GM12801 (cell line): ENCODE measurements around the gene IFI27L1.

Source experiments
- TF ChIP-seq, protein P1 (sequence below): IDR thresholded peaks from one replicate; pipeline ENCODE4 v1.5.1; 2011; ENCODE audit warnings: control low read depth; ENCODE audit not compliant: insufficient read length; ENCODE audit errors: extremely low read depth

Gene IFI27L1

DNA sequence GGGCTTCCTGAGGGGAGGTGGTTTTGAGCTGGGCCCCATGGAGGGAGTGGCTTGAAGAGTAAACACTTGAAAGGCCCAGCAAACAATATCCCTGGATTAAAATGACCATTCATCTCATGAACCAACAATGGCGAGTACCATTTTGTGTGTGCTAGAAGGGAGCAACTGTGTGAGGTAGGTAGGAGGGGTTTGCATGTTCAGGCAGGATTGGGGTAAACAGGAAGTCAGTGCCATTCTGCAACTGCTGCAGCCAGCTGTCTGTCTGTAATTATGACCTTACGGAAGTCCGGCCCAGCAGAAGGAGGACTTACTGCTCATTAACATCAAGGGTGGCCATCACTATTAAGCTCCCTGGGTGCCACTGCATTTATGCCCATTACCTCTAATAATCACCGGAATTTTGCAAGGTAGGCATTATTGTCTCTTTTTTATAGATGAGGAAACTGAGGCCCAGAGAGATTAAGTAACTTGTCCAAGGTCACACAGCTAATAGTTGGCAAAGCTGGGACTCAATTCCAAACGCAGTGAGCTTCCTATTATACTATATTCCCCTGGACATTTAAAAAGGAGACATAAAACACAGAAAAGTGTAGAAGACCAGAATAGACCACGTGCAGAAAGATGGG, 64.9 kb downstream of the IFI27L1 start:
- TF ChIP-seq, protein P1, sequence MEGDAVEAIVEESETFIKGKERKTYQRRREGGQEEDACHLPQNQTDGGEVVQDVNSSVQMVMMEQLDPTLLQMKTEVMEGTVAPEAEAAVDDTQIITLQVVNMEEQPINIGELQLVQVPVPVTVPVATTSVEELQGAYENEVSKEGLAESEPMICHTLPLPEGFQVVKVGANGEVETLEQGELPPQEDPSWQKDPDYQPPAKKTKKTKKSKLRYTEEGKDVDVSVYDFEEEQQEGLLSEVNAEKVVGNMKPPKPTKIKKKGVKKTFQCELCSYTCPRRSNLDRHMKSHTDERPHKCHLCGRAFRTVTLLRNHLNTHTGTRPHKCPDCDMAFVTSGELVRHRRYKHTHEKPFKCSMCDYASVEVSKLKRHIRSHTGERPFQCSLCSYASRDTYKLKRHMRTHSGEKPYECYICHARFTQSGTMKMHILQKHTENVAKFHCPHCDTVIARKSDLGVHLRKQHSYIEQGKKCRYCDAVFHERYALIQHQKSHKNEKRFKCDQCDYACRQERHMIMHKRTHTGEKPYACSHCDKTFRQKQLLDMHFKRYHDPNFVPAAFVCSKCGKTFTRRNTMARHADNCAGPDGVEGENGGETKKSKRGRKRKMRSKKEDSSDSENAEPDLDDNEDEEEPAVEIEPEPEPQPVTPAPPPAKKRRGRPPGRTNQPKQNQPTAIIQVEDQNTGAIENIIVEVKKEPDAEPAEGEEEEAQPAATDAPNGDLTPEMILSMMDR: no peak
